ENCODE data around the gene ASTN2.
"Not testable (repeated sequence)": the region's sequence is repeated elsewhere in the genome, so short reads cannot be mapped to it uniquely, and the experiment has no call there.

Gene ASTN2

GRCh38 chr9:116842658-116843057 lies 572.2 kb downstream of the ASTN2 start:
- DNase-seq, result no peak

- DNase-seq, result not testable (repeated sequence)
These were observed 576.4 kb downstream of the ASTN2 start for GRCh38 chr9:116838468-116838867.

DNA sequence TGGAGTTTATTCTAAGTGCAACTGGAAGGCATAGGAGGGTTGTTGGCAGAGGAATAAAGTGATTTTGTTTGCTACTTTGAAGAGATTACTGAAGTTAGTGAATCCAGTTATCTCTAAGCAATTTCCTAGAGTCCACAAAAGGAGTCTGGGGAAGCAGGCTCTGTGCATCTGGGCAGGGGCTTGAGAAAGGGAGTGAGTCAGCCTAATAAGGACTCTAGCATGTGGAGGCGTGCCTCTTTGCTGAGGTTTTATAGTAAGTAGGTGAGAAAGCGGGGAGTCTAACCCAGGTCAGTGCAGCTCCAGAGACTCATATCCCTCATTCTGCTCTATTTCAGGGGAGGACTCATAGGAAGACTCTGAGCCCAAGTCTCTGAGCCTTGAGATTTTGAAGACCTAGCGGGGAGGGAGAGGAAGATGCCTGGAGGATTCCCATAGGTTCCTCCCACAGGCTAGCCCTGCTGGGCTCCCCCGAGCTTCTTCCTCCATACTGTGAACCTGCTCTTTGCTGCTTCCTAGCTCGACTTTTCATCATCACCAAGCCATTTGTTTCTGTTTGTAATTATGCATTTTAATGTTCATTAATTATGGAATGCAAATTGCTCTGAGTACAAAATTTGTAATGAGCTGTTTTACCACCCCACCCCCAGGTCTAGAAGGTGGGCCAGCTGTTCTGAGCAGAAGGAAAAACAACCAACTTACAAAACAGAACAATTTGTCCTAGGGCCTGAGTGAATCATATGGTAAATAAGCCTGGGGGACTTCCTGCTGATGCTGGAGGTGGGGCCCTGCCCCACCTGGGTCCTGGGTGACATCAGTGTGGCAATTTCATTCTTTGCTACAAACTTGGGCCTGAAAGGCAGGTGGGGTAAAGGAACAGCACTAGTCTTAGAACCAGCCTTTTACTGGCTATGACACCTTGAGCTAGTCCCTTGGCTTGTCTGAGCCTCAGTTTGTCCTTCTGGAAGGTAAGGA lies 577.6 kb downstream of the ASTN2 start:
- no peak for DNase-seq

GRCh38 chr9:116830321-116830720 lies 584.5 kb downstream of the ASTN2 start:
- DNase-seq, result not testable (repeated sequence)

DNA sequence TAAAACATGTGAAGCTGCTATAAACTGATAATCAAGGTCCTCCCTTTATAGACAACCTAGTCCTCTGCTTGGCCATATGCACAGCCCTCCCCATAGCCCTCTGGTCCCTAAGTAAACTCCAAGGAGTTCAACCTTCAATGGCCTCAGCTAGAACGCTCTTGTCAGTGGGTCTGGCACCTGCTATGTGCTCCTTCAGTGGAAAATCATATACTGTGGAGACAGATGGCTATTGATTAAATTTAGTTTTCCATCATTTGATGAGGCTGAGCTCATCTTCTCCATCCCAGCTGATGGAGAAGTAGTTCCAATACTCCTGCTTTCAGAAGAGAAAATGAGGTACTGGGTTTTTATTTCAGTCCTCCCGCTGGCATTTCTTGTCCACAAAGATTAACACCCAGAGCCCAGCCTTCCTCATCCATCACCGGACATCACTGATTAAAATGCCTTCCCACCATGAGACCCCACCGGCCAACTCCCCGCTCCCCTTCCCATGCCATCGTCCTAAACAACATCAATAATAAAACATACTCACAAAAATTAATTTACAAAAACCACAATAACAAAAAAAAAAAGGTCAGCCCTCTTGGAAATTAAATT lies 593.1 kb downstream of the ASTN2 start:
- no peak for DNase-seq

DNA sequence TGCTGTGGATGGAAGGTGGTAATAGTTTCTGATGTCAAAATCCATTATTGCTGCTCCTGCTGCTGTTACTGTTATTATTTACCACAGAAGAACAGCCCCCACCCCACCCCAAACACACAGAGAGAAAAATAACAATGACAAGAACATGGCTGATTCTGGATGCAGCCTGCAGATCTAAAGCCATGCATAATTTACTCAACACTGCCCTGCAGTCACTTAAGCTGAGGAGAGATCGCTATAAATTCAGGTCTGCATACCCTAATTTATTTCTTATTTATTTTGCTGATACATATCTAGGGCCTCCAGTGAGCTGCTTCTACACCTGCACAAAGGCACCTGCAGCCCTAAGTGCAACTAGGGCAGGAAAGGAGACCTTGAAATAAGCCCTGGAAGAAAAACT lies 595.7 kb downstream of the ASTN2 start:
- no peak for DNase-seq

DNA sequence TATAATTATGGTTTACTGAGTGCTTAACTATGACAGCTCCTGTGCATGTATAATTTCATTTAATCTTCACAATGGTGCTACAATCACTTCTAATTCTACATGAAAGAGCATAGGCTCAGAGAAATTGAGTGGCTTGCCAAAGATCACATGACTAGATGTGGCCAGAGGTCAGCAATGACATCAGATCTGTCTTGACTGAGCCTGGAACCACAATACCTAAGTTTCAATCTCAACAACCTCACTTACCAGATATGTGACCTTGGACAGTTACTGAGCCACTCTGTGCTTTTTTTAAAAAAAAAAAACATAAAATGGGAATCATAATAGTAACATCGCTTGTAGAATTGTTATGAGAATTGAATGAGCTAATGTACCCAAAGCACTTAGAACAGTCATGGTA lies 597.1 kb downstream of the ASTN2 start:
- DNase-seq, result no peak

GRCh38 chr9:116816484-116816883 lies 598.4 kb downstream of the ASTN2 start:
- DNase-seq, result no peak

GRCh38 chr9:116815835-116816234 lies 599.0 kb downstream of the ASTN2 start:
- DNase-seq, result no peak

GRCh38 chr9:116813031-116813300 lies 601.9 kb downstream of the ASTN2 start:
- DNase-seq, result no peak

DNA sequence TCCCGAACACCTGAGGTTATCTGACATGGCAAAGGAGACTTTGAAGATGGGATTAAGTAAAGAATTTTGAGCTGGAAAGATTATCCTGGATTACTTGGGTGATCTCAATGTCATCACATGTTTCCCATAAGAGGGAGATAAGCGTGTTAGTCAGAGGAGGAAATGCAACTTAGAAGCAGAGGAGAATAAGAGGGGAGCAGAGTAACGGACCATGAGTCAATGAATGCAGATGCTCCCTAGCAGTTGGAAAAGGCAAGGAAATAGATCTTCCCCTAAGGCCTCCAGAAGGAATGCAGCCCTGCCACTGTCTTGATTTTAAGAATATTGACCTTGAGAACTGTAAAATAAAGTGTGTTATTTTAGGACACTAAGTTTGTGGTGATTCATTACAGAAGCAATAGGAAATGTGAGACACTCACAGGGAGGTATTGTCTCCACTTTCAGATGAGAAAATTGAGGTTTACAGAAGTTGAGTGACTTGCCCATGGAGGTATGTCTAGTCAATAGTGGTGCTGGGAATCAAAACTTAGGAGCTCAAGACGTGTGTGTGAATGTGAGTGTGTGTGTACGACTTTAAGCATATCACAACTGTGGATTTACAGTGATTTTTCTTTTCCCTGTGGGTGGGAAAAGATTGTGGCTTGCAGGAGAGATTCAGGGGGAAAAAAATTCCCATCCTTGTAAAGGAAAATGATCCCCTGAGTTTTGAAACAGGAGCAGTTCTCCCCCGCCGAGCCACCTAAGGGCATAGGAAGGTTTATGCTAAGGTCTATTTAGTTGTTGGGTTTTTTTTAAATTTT lies 602.4 kb downstream of the ASTN2 start:
- no peak for DNase-seq

DNA sequence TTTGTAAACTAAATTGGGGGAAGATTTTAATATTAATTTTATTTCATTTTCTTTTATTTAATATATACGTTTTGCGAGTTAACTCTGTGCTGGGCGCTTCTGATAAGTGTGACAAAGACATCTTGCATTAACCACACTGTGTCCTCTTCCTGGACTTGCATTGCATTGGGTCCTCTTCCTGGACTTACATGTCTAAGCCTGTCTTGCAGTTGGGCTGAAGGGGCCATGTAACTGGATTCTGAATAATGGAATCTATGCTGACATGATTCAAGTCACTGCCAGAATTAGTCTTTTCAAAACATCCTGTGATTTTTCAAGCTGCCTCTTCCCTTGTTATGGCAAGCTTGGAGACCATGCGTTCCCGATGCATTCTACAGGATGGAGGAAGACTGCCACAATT lies 605.2 kb downstream of the ASTN2 start:
- no peak for DNase-seq

GRCh38 chr9:116806075-116806474 lies 608.8 kb downstream of the ASTN2 start:
- DNase-seq, result no peak

DNA sequence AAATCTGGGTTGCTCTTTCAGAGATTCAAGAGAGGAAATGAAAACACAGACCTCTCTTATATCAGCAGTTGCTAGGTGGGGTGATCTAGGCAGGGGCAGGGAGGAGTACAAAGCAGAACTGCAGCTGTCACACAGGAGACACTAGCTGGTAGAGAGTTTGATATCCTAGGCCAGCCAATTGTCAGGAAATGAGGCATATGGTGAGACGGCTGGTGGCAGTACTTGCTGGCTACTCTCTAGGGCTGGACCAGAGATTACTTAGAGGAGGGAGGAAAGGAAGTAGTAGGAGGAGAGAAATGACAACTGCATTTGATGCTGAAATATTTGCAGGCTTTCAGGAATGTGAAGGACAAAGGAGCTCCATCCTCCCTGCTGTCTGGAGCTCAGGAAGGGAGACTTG lies 614.0 kb downstream of the ASTN2 start:
- DNase-seq, result no peak

DNA sequence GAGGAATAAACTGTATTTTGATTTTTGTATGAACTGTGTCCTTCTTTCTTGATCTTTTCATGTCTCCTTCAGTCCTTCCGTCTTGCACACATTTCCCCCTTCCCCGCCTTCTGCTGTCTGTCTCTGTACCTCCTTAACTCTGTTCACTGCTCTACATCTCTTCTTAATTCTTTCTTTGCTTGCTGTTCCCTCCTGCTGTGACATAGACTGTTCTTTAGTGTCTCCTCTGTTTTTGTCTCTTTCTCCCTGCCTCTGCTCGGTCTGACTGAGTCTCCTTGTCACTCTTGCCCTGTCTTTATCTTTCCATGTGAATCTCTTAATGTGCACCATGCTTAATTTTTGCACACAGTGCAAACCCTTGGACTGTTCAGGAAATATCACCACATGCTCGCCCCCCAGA lies 614.8 kb downstream of the ASTN2 start:
- DNase-seq, result no peak

DNA sequence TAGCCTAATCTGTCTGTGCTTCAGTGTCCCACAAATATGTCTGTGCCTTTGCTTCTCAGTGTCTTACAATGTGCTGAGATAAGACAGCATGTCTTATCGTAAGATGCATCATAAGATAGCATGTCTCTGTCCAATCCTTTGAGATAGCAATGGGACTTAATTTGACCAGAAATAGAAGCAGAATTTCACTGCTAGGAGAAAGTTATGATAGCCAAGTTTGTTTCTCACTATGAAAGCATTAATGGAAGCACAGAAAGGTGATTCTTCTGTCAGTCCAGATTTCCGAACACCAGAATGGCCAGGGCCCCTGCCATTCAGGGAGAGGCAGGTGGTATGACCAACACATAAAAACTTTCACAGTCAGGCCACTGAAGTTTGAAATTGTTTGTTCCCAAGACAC lies 616.3 kb downstream of the ASTN2 start:
- no peak for DNase-seq

DNA sequence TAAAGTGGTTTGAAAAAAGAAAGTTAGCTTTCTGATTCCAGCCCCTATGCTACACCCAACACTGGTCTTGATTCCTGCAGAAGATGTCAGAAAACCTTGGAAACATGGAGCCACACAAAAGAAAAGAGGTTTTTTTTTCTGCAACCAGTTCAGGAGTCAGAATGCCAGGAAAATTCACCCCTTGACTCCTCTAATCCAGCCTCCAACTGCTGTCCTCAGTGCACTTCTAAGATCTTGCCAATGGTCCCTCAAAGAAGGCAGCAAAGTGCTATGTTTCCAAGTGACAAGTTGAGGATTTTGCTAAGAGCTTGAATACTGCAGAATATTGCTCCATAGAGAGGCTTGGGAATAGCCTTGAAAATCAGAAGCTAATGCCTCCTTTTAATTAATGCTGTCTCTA lies 617.6 kb downstream of the ASTN2 start:
- no peak for DNase-seq

DNA sequence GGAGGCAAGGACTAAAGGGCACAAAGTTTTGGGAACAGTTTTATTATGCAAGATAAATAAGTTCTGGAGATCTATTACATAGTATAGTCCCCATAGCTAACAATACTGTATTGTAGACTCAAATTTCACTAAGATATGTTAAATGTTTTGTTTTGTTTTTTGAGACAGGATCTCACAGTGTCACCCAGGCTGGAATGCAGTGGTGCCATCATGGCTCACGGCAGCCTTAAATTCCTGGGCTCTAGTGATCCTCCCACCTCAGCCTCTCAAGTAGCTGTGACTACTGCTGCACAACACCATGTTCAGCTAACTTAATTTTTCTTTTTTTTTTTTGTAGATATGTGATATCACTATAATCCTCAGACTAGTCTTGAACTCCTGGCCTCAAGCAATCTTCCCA lies 618.2 kb downstream of the ASTN2 start:
- no peak for DNase-seq

GRCh38 chr9:116795821-116796220 lies 619.0 kb downstream of the ASTN2 start:
- no peak for DNase-seq

- DNase-seq, result no peak
These were observed 622.6 kb downstream of the ASTN2 start for GRCh38 chr9:116792271-116792670.

DNA sequence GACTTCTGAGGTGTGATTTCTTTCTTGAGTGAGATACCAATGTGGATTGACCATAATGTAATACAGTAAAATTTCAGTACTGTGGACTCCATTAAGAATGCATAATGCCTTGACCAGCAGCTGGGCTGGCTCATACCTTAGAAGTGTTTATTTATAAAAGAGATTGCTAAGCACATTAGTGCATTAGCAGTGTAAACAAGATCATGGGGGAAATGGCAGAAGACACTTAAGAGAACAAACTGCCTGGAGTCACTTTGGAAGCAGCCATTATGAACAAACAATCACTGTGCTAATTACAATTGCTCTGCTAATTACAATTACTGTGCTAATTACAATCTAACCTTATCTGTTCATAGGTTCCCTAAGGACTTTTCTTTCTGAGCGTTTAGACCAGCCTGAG lies 623.5 kb downstream of the ASTN2 start:
- DNase-seq, result no peak

DNA sequence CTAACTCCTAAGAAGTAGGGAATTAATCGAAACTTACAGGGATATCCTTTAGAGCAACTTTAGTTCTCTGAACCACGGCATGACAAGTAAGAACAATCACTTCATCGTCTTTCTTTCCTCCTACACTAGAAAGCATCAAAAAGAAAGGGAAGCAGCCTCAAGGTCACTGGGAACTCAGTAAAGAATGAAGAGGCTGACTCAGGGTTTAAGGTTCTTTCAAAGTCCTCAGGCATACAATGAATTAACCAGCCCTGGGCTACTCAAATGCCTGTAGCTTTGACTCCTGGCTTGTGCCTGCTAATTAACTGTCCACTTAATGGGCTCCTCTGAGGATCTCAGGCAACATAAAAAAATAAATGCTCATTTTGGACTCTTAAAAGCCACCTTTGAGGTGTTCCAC lies 625.8 kb downstream of the ASTN2 start:
- no peak for DNase-seq

DNA sequence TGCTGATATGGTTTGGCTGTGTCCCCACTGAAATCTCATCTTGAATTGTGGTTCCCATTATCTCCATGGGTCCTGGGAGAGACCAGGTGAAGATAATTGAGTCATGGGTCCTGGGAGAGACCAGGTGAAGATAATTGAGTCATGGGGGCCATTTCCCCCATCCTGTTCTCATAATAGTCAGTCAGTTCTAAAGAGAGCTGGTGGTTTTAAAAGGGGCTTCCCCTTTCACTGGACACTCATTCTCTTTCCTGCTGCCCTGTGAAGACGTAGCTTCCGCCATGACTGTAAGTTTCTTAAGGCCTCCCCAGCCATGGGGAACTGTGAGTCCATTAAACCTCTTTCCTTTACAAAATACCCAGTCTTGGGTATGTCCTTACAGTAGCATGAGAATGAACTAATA lies 628.1 kb downstream of the ASTN2 start:
- no peak for DNase-seq

DNA sequence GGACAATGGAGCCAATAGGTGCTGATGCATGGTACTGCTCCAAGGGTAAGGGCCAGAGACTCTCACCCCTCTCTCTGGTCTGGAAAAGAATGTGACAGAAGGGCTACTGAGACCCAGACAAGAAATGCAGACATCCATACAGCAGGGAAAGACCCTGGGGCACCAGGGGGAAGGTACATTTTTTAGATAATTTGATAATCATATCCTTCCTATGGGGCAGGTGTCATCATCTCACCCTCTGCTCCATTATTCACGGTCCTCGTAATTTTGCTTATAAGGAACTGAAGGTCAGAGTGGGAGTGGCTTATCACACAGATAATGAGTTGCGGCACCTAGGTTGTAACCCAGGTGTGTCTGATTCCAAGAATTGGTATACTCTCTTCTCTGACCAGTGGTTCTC lies 637.7 kb downstream of the ASTN2 start:
- no peak for DNase-seq

All from T1000 (cell line).